GM19240 (cell line): ENCODE measurements around the gene SPEF2.

Experiments used
- DNase-seq: peaks from one replicate; pipeline ENCODE4 v3.0.0; 2011; ENCODE audit warnings: low spot score; ENCODE audit not compliant: insufficient read length

Gene SPEF2

GRCh38 chr5:35707659-35708058 is 90.0 kb downstream of the SPEF2 start:
- DNase-seq, result no peak

GRCh38 chr5:35709688-35710087 is 92.0 kb downstream of the SPEF2 start:
- no peak for DNase-seq

GRCh38 chr5:35717718-35718117 is 100.1 kb downstream of the SPEF2 start:
- DNase-seq, result no peak

GRCh38 chr5:35735718-35736117 is 118.1 kb downstream of the SPEF2 start:
- DNase-seq, result no peak

GRCh38 chr5:35736280-35736679 is 118.6 kb downstream of the SPEF2 start:
- DNase-seq, result no peak

- DNase-seq, result no peak
Observed at GRCh38 chr5:35741126-35741716, 123.6 kb downstream of the SPEF2 start.

GRCh38 chr5:35741971-35742370 is 124.3 kb downstream of the SPEF2 start:
- no peak for DNase-seq

GRCh38 chr5:35743644-35744043 is 126.0 kb downstream of the SPEF2 start:
- no peak for DNase-seq

- DNase-seq, result no peak
Observed at GRCh38 chr5:35745193-35745592, 127.5 kb downstream of the SPEF2 start.

GRCh38 chr5:35745660-35746059 is 128.0 kb downstream of the SPEF2 start:
- no peak for DNase-seq

GRCh38 chr5:35752012-35752411 is 134.3 kb downstream of the SPEF2 start:
- no peak for DNase-seq

- DNase-seq, result no peak
Observed at GRCh38 chr5:35753500-35753899, 135.8 kb downstream of the SPEF2 start.

GRCh38 chr5:35754481-35754880 is 136.8 kb downstream of the SPEF2 start:
- DNase-seq, result no peak

- no peak for DNase-seq
Observed at GRCh38 chr5:35755966-35756365, 138.3 kb downstream of the SPEF2 start.

- DNase-seq, result no peak
Observed at GRCh38 chr5:35758151-35758724, 140.6 kb downstream of the SPEF2 start.

- DNase-seq, result no peak
Observed at GRCh38 chr5:35761541-35761940, 143.9 kb downstream of the SPEF2 start.

GRCh38 chr5:35762368-35762767 is 144.7 kb downstream of the SPEF2 start:
- no peak for DNase-seq

GRCh38 chr5:35765921-35766320 is 148.3 kb downstream of the SPEF2 start:
- DNase-seq, result no peak

GRCh38 chr5:35771300-35771699 is 153.6 kb downstream of the SPEF2 start:
- DNase-seq, result no peak

- no peak for DNase-seq
Observed at GRCh38 chr5:35771839-35772238, 154.2 kb downstream of the SPEF2 start.

GRCh38 chr5:35773967-35774366 is 156.3 kb downstream of the SPEF2 start:
- no peak for DNase-seq

GRCh38 chr5:35776757-35777156 is 159.1 kb downstream of the SPEF2 start:
- no peak for DNase-seq

- DNase-seq, result no peak
Observed at GRCh38 chr5:35777358-35778087, 159.9 kb downstream of the SPEF2 start.
